ENCODE results near the gene RBMS2. TPM values are rescaled to one million over a fixed set of nuclear protein-coding genes. Genes with fewer than 3 reads are reported as not detected.

The RBMS2 gene
- total RNA-seq, 4 donors from 2014 or later, result 14.5 to 88.0 (median 29.1) TPM

- DNase-seq (ENCODE audit: low spot score in 2 of 2), result peak; percentile 94 to 96
- peak overlapping the region; percentile 77 for H3K4me3 ChIP-seq
- peak overlapping the region; percentile 90 for H3K27ac ChIP-seq
- peaks cover 61% of the 10 kb centered on the region for H3K4me1 ChIP-seq
- no peak for TF ChIP-seq CTCF (IDR thresholded peaks at IDR 0.05)
- TF ChIP-seq EP300 (IDR thresholded peaks at IDR 0.05), result no peak
- peak in 1 of 2 donors; percentile 57 for TF ChIP-seq POLR2A (IDR thresholded peaks at IDR 0.05)
- peak in 1 of 3 donors; percentile 45 for TF ChIP-seq POLR2AphosphoS5 (IDR thresholded peaks at IDR 0.05)
- H3K27me3 ChIP-seq, result no peaks in the 10 kb centered on the region
- H3K36me3 ChIP-seq, result peaks cover 36% of the 10 kb centered on the region
- WGBS, result 1% methylated on average over 20 of the region's 20 CpGs
- no peaks in the 10 kb centered on the region for H3K9me3 ChIP-seq
These were observed 114.4 kb downstream of the RBMS2 start for GRCh38 chr12:56635806-56636674.

- peaks cover 44% of the 10 kb centered on the region for H3K36me3 ChIP-seq
- DNase-seq (ENCODE audit: low spot score in 2 of 2), result peak; percentile 99 to 100
- no peaks in the 10 kb centered on the region for H3K27me3 ChIP-seq
- H3K4me3 ChIP-seq, result peak overlapping the region; percentile 77
- H3K27ac ChIP-seq, result peak overlapping the region; percentile 90
- TF ChIP-seq EP300 (IDR thresholded peaks at IDR 0.05) (no peak), POLR2AphosphoS5 (IDR thresholded peaks at IDR 0.05) (peak in 2 of 3 donors; percentile 11 to 35), CTCF (IDR thresholded peaks at IDR 0.05) (peak; percentile 61 to 76), POLR2A (IDR thresholded peaks at IDR 0.05) (no peak)
- H3K4me1 ChIP-seq, result peaks cover 54% of the 10 kb centered on the region
- WGBS, result under 1% methylated on average over 12 of the region's 12 CpGs
- H3K9me3 ChIP-seq, result no peaks in the 10 kb centered on the region
These were observed 115.3 kb downstream of the RBMS2 start for GRCh38 chr12:56636675-56637540.

- Histone ChIP-seq H3K27ac (peak overlapping the region; percentile 90), H3K4me3 (no peak overlapping the region), H3K36me3 (peaks cover 51% of the 10 kb centered on the region), H3K27me3 (no peaks in the 10 kb centered on the region), H3K9me3 (no peaks in the 10 kb centered on the region), H3K4me1 (peaks cover 53% of the 10 kb centered on the region)
- no peak for DNase-seq (ENCODE audit: low spot score in 2 of 2)
- 50% methylated on average over 2 of the region's 2 CpGs for WGBS
- TF ChIP-seq POLR2AphosphoS5 (IDR thresholded peaks at IDR 0.05) (no peak), POLR2A (IDR thresholded peaks at IDR 0.05) (no peak), CTCF (IDR thresholded peaks at IDR 0.05) (no peak), EP300 (IDR thresholded peaks at IDR 0.05) (no peak)
These were observed 116.0 kb downstream of the RBMS2 start for GRCh38 chr12:56637621-56638020.

GRCh38 chr12:56641219-56641618 is 119.6 kb downstream of the RBMS2 start:
- 81% methylated on average over 6 of the region's 6 CpGs for WGBS
- no peak overlapping the region for H3K27ac ChIP-seq
- H3K4me1 ChIP-seq, result peaks cover 47% of the 10 kb centered on the region

GRCh38 chr12:56644654-56645053 is 123.0 kb downstream of the RBMS2 start:
- whole genome bisulfite sequencing, result 44% methylated on average over 4 of the region's 4 CpGs
- Histone ChIP-seq H3K4me3 (peak overlapping the region; percentile 77), H3K4me1 (peaks cover 37% of the 10 kb centered on the region), H3K27me3 (no peaks in the 10 kb centered on the region), H3K9me3 (no peaks in the 10 kb centered on the region), H3K36me3 (peaks cover 46% of the 10 kb centered on the region), H3K27ac (peak overlapping the region; percentile 91)
- no peak for DNase-seq (ENCODE audit: low spot score in 2 of 2)
- TF ChIP-seq CTCF (IDR thresholded peaks at IDR 0.05), result no peak
- no peak for TF ChIP-seq POLR2A (IDR thresholded peaks at IDR 0.05)
- no peak for TF ChIP-seq POLR2AphosphoS5 (IDR thresholded peaks at IDR 0.05)
- no peak for TF ChIP-seq EP300 (IDR thresholded peaks at IDR 0.05)

More at GRCh38 chr12:56641219-56641618, 119.6 kb downstream of the RBMS2 start:
- H3K27me3 ChIP-seq, result no peaks in the 10 kb centered on the region
- peaks cover 68% of the 10 kb centered on the region for H3K36me3 ChIP-seq
- DNase-seq (ENCODE audit: low spot score in 2 of 2), result no peak
- no peak overlapping the region for H3K4me3 ChIP-seq
- no peak for TF ChIP-seq POLR2A (IDR thresholded peaks at IDR 0.05)
- no peaks in the 10 kb centered on the region for H3K9me3 ChIP-seq
